Measurements from ENCODE around the gene AAK1. TPM values are rescaled to one million over a fixed set of nuclear protein-coding genes. Genes with fewer than 3 reads are reported as not detected.
"Not testable (repeated sequence)": the region's sequence is repeated elsewhere in the genome, so short reads cannot be mapped to it uniquely, and the experiment has no call there.

The AAK1 gene
- polyA plus RNA-seq, 1 experiment: 31.1 TPM

GRCh38 chr2:69579536-69579935 lies 64.0 kb downstream of the AAK1 start:
- H3K27ac ChIP-seq (ENCODE audit: low read depth, low read length): no peak overlapping the region
- CTCF ChIA-PET: interaction anchor here (1.3 to 1.7 kb wide), 2 partner anchors 14 to 16 kb away, joined by 3 to 8 read pairs; no protein-coding TSS in a partner anchor
- no peaks in the 10 kb centered on the region for H3K27me3 ChIP-seq (ENCODE audit: control insufficient read depth, insufficient read depth, low read length)
- no peak for DNase-seq (ENCODE audit: low read depth, low spot score)
- TF ChIP-seq, protein P1, sequence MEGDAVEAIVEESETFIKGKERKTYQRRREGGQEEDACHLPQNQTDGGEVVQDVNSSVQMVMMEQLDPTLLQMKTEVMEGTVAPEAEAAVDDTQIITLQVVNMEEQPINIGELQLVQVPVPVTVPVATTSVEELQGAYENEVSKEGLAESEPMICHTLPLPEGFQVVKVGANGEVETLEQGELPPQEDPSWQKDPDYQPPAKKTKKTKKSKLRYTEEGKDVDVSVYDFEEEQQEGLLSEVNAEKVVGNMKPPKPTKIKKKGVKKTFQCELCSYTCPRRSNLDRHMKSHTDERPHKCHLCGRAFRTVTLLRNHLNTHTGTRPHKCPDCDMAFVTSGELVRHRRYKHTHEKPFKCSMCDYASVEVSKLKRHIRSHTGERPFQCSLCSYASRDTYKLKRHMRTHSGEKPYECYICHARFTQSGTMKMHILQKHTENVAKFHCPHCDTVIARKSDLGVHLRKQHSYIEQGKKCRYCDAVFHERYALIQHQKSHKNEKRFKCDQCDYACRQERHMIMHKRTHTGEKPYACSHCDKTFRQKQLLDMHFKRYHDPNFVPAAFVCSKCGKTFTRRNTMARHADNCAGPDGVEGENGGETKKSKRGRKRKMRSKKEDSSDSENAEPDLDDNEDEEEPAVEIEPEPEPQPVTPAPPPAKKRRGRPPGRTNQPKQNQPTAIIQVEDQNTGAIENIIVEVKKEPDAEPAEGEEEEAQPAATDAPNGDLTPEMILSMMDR (IDR thresholded peaks at IDR 0.05; ENCODE audit: low read depth, low read length): no peak
- no peak overlapping the region for H3K4me3 ChIP-seq (ENCODE audit: low read depth, low read length)
- POLR2A ChIA-PET: no interaction called here
- H3K9me3 ChIP-seq (ENCODE audit: control insufficient read depth, insufficient read depth, low read length): no peaks in the 10 kb centered on the region

DNA sequence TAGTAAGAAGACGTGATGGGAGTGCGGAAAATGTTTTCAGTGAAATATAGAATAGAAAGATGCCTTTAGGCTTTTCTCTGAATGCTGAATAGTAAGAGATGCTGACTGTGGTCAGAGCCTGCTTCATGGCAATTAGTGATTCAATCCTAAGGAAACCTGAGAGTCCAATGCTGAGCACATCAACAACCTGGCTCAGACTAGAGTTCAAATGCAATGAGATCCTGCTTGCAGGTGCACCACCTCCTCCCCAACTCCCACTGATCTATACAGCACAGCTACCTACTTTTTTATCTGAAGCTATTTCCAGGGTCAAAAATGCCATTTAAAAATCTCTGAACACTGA lies 65.4 kb downstream of the AAK1 start:
- no peak for DNase-seq (ENCODE audit: low read depth, low spot score)
- TF ChIP-seq, protein P1 (IDR thresholded peaks at IDR 0.05; ENCODE audit: low read depth, low read length): no peak
- H3K27ac ChIP-seq (ENCODE audit: low read depth, low read length): no peak overlapping the region
- H3K9me3 ChIP-seq (ENCODE audit: control insufficient read depth, insufficient read depth, low read length): no peaks in the 10 kb centered on the region
- H3K4me3 ChIP-seq (ENCODE audit: low read depth, low read length): no peak overlapping the region
- ChIA-PET POLR2A (no interaction called here), CTCF (interaction anchor here (1.8 kb wide), 1 partner anchor 13 kb away, joined by 7 read pairs; no protein-coding TSS in a partner anchor)
- H3K27me3 ChIP-seq (ENCODE audit: control insufficient read depth, insufficient read depth, low read length): no peaks in the 10 kb centered on the region

DNA sequence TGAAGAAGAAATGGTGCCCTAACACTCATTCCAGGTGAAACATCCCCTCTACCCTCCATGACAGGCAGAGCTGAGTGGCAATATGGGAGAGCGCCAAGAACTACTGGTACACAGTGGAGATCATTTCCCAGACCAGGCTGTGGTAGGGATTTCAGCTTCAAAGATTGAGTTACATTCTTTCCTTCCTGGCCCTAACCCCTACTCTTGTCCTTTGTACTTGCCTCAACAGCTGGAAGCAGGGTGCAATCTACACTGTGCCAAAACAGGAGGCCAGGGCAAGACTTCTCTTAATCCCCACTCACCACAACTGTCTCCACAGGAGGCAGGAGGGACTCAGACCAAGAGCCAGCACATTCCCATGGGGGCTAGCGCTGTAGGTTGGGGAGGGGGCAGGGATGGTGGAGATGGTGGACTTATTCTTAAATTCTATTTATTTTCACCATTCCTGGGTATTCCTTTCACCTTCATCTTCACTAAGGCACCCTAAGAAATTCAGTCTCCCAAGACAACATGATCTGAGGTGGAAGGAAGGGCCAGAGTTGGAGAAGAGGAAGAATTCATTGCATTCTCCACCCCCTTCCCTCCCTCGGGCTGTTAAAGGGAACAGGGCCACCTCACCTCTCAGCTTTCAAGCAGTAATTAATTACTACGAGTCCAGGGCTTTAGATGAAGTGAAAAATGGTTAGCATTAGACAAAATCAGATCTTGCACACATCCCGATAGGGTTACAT lies 65.9 kb downstream of the AAK1 start:
- Histone ChIP-seq H3K9me3 (ENCODE audit: control insufficient read depth, insufficient read depth, low read length) (no peaks in the 10 kb centered on the region), H3K27ac (ENCODE audit: low read depth, low read length) (no peak overlapping the region), H3K4me3 (ENCODE audit: low read depth, low read length) (no peak overlapping the region), H3K27me3 (ENCODE audit: control insufficient read depth, insufficient read depth, low read length) (no peaks in the 10 kb centered on the region)
- TF ChIP-seq, protein P1 (IDR thresholded peaks at IDR 0.05; ENCODE audit: low read depth, low read length): no peak
- no peak for DNase-seq (ENCODE audit: low read depth, low spot score)
- CTCF ChIA-PET: interaction anchor here (1.8 kb wide), 2 partner anchors 12 to 13 kb away, joined by 7 to 8 read pairs; no protein-coding TSS in a partner anchor
- POLR2A ChIA-PET: no interaction called here

DNA sequence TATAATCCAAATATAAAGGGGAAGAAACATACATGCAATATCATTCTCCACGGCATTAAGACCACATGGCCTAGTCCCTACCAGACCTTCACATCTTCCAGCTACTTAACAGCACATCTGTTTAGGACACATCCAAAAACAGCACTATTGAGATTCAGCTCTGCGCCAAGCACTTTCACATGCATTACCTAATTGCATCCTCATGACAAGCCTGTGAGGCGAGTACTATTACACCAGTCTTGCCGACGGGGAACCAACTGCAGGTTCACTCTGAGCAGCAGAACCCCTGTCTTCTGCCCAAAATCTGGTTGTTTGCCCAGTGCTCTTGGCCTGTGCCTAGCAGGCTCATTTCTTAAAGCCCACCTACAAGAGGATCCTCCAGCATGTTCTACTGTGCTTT lies 66.7 kb downstream of the AAK1 start:
- no peak for DNase-seq (ENCODE audit: low read depth, low spot score)
- Histone ChIP-seq H3K27ac (ENCODE audit: low read depth, low read length) (no peak overlapping the region), H3K27me3 (ENCODE audit: control insufficient read depth, insufficient read depth, low read length) (no peaks in the 10 kb centered on the region), H3K9me3 (ENCODE audit: control insufficient read depth, insufficient read depth, low read length) (no peaks in the 10 kb centered on the region), H3K4me3 (ENCODE audit: low read depth, low read length) (no peak overlapping the region)
- ChIA-PET CTCF (interaction anchor here (1.8 kb wide), 1 partner anchor 12 kb away, joined by 8 read pairs; no protein-coding TSS in a partner anchor), POLR2A (no interaction called here)
- TF ChIP-seq, protein P1 (IDR thresholded peaks at IDR 0.05; ENCODE audit: low read depth, low read length): no peak

DNA sequence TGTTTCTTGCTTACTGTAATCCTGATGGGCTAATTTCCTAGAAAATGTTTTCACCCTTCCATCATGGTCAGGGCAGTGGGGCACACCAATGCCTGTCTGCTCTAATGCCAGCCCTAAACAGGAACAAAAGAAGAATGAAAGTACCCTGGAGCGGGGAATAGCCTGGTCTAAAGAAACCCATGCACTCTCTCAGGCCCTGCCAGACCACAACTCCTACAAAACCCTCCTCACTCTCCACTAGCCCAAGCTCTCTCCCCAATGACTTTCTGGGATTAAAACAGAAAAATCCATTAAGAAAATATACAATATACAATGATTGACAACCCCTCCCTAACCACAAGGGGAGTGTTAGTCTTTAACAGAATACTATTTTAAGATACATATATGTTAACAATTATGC lies 67.6 kb downstream of the AAK1 start:
- POLR2A ChIA-PET: no interaction called here
- TF ChIP-seq, protein P1 (IDR thresholded peaks at IDR 0.05; ENCODE audit: low read depth, low read length): no peak
- Histone ChIP-seq H3K27ac (ENCODE audit: low read depth, low read length) (no peak overlapping the region), H3K27me3 (ENCODE audit: control insufficient read depth, insufficient read depth, low read length) (no peaks in the 10 kb centered on the region), H3K4me3 (ENCODE audit: low read depth, low read length) (no peak overlapping the region), H3K9me3 (ENCODE audit: control insufficient read depth, insufficient read depth, low read length) (no peaks in the 10 kb centered on the region)
- CTCF ChIA-PET: interaction anchor here (1.8 kb wide), 1 partner anchor 11 kb away, joined by 8 read pairs; no protein-coding TSS in a partner anchor
- no peak for DNase-seq (ENCODE audit: low read depth, low spot score)

DNA sequence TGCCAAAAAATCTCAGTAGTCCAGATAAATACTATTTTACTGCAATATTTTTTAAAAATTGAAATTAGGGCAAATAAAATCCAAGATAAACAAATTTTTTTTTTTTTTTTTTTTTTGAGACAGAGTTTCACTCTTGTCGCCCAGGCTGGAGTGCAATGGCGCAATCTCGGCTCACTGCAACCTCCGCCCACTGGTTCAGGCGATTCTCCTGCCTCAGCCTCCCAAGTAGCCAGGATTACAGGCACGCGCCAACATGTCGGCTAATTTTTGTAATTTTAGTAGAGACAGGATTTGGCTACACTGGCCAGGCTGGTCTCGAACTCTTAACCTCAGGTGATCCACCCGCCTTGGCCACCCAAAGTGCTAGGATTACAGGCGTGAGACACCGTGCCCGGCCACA lies 68.2 kb downstream of the AAK1 start:
- POLR2A ChIA-PET; H3K4me3 ChIP-seq (ENCODE audit: low read depth, low read length); H3K27me3 ChIP-seq (ENCODE audit: control insufficient read depth, insufficient read depth, low read length); H3K27ac ChIP-seq (ENCODE audit: low read depth, low read length); H3K9me3 ChIP-seq (ENCODE audit: control insufficient read depth, insufficient read depth, low read length); DNase-seq (ENCODE audit: low read depth, low spot score): not testable (repeated sequence)
- CTCF ChIA-PET: interaction anchor here (1.8 kb wide), 1 partner anchor 10 kb away, joined by 8 read pairs; no protein-coding TSS in a partner anchor
